Neural cell (in vitro differentiated cells): ENCODE measurements around the gene L3MBTL4. TPM values are rescaled to one million over a fixed set of nuclear protein-coding genes. Genes with fewer than 3 reads are reported as not detected.

Experiments used
- H2AFZ ChIP-seq: fragments of 200-600, 300-800 bp; sonication (generic), shearing (Covaris generic); 2 replicates; pipeline ENCODE4 v1.6.0; 2014; ENCODE audit warnings: low read depth, mild to moderate bottlenecking, antibody characterized with exemption, low read length, moderate library complexity
- H3F3A ChIP-seq: fragments of 200-600 bp; shearing (Covaris generic); 2 replicates; pipeline ENCODE4 v1.6.1; 2016; ENCODE audit warnings: mild to moderate bottlenecking, moderate library complexity, mixed read lengths, antibody characterized with exemption, low read length; ENCODE audit not compliant: insufficient read depth, poor library complexity, severe bottlenecking
- H3K27ac ChIP-seq: fragments of 200-600, 300-800 bp; sonication (generic), shearing (Covaris generic); 2 replicates; pipeline ENCODE4 v1.5.1; 2014; ENCODE audit warnings: mild to moderate bottlenecking, low read length, moderate library complexity
- H3K27me3 ChIP-seq: fragments of 300-800, 200-600 bp; sonication (generic), shearing (Covaris generic); 2 replicates; pipeline ENCODE4 v1.6.0; 2014; ENCODE audit warnings: mild to moderate bottlenecking, low read depth, low read length, moderate library complexity; ENCODE audit not compliant: insufficient read depth
- H3K36me3 ChIP-seq: fragments of 300-800, 200-600 bp; sonication (generic), shearing (Covaris generic); 2 replicates; pipeline ENCODE4 v1.5.1; 2014; ENCODE audit warnings: mild to moderate bottlenecking, antibody characterized with exemption, low read length, moderate library complexity; ENCODE audit not compliant: insufficient read depth
- H3K4me2 ChIP-seq: fragments of 300-800, 200-600 bp; sonication (generic), shearing (Covaris generic); 2 replicates; pipeline ENCODE4 v1.6.0; 2014; ENCODE audit warnings: mild to moderate bottlenecking, low read length
- H3K4me3 ChIP-seq: fragments of 300-800, 200-600 bp; sonication (generic), shearing (Covaris generic); 2 replicates; pipeline ENCODE4 v1.5.1; 2014; ENCODE audit warnings: mild to moderate bottlenecking, low read length, moderate library complexity
- H3K79me2 ChIP-seq: fragments of 200-600 bp; shearing (Covaris generic); replicated peaks from 2 replicates; pipeline ENCODE4 v1.6.0; 2014; ENCODE audit warnings: mild to moderate bottlenecking, low read length, moderate library complexity; ENCODE audit not compliant: insufficient read depth
- H3K9ac ChIP-seq: fragments of 300-800, 200-600 bp; sonication (generic), shearing (Covaris generic); 2 replicates; pipeline ENCODE4 v1.6.1; 2016; ENCODE audit warnings: mild to moderate bottlenecking, low read length, mixed read lengths
- H3K9me2 ChIP-seq: fragments of 200-600 bp; shearing (Covaris generic); 2 replicates; pipeline ENCODE4 v1.6.1; 2016; ENCODE audit warnings: mild to moderate bottlenecking, low read length, mixed read lengths; ENCODE audit not compliant: insufficient read depth
- H3K9me3 ChIP-seq: fragments of 200-600, 300-800 bp; sonication (generic), shearing (Covaris generic); 2 replicates; pipeline ENCODE4 v1.6.1; 2016; ENCODE audit warnings: mild to moderate bottlenecking, mixed run types, low read length, moderate library complexity, mixed read lengths
- H4K20me1 ChIP-seq: fragments of 200-600 bp; shearing (Covaris generic); 2 replicates; pipeline ENCODE4 v1.6.1; 2016; ENCODE audit warnings: mild to moderate bottlenecking, mixed run types; ENCODE audit not compliant: insufficient read depth
- CTCF ChIP-seq: fragments of 450-650 bp; IDR thresholded peaks from 2 replicates; pipeline ENCODE4 v1.5.1; 2014; ENCODE audit warnings: antibody characterized with exemption, mild to moderate bottlenecking, moderate library complexity; ENCODE audit not compliant: poor library complexity, severe bottlenecking
- EP300 ChIP-seq: fragments of 450-650 bp; conservative IDR thresholded peaks from 2 replicates; pipeline ENCODE4 v1.6.1; 2014; ENCODE audit warnings: antibody characterized with exemption, mild to moderate bottlenecking, moderate library complexity; ENCODE audit not compliant: poor library complexity, severe bottlenecking
- EZH2 ChIP-seq: fragments of 200-600, 300-800 bp; shearing (Covaris generic), sonication (generic); IDR thresholded peaks from 2 replicates; pipeline ENCODE4 v1.6.1; 2014; ENCODE audit warnings: antibody characterized with exemption, low read length, borderline replicate concordance, mild to moderate bottlenecking; ENCODE audit not compliant: insufficient read depth, poor library complexity, severe bottlenecking
- MXI1 ChIP-seq: fragments of 450-650 bp; conservative IDR thresholded peaks from 2 replicates; pipeline ENCODE4 v1.6.1; 2014; ENCODE audit warnings: antibody characterized with exemption, mild to moderate bottlenecking; ENCODE audit not compliant: poor library complexity, severe bottlenecking
- POLR2AphosphoS5 ChIP-seq: IDR thresholded peaks from 2 replicates; pipeline ENCODE4 v1.6.1; 2012
- RAD21 ChIP-seq: fragments of 450-650 bp; conservative IDR thresholded peaks from 2 replicates; pipeline ENCODE4 v1.6.1; 2014; ENCODE audit warnings: antibody characterized with exemption, mild to moderate bottlenecking, moderate library complexity
- REST ChIP-seq: IDR thresholded peaks from 2 replicates; pipeline ENCODE4 v1.6.1; 2012; ENCODE audit warnings: borderline replicate concordance
- SMC3 ChIP-seq: fragments of 450-650 bp; conservative IDR thresholded peaks from 2 replicates; pipeline ENCODE4 v1.6.1; 2014; ENCODE audit warnings: antibody characterized with exemption, mild to moderate bottlenecking, moderate library complexity; ENCODE audit not compliant: poor library complexity
- TAF1 ChIP-seq: IDR thresholded peaks from 2 replicates; pipeline ENCODE4 v1.6.1; 2012; ENCODE audit warnings: low read depth
- polyA plus RNA-seq: library from polyadenylated mRNA; depleted of rRNA; stranded (reverse); fragments of >200 nt; gene quantifications from 2 replicates; pipeline ENCODE4 v1.2.3, GENCODE V29; 2014

Gene L3MBTL4
- polyA plus RNA-seq, 1 donor from 2014 or later = 0.90 TPM

GRCh38 chr18:6222271-6222670 is 192.4 kb downstream of the L3MBTL4 start:
- no peaks in the 10 kb centered on the region for H3F3A ChIP-seq
- H3K27ac ChIP-seq = no peak overlapping the region
- no peaks in the 10 kb centered on the region for H4K20me1 ChIP-seq
- no peak for TF ChIP-seq CTCF
- TF ChIP-seq REST = no peak
- TF ChIP-seq RAD21 = no peak
- TF ChIP-seq TAF1 = no peak
- TF ChIP-seq EP300 = no peak
- TF ChIP-seq POLR2AphosphoS5 = no peak
- H3K9ac ChIP-seq = no peak overlapping the region
- H3K36me3 ChIP-seq = no peaks in the 10 kb centered on the region
- no peaks in the 10 kb centered on the region for H3K9me2 ChIP-seq
- H3K9me3 ChIP-seq = no peaks in the 10 kb centered on the region
- no peak overlapping the region for H3K4me3 ChIP-seq
- H2AFZ ChIP-seq = no peak overlapping the region
- H3K79me2 ChIP-seq = no peaks in the 10 kb centered on the region
- no peaks in the 10 kb centered on the region for H3K27me3 ChIP-seq
- no peak overlapping the region for H3K4me2 ChIP-seq

- Histone ChIP-seq H3K4me3 (no peak overlapping the region), H3K27me3 (no peaks in the 10 kb centered on the region), H2AFZ (no peak overlapping the region), H3K9me3 (no peaks in the 10 kb centered on the region), H3K9me2 (no peaks in the 10 kb centered on the region), H3F3A (no peaks in the 10 kb centered on the region), H3K27ac (no peak overlapping the region), H3K79me2 (no peaks in the 10 kb centered on the region), H3K36me3 (no peaks in the 10 kb centered on the region), H4K20me1 (no peaks in the 10 kb centered on the region), H3K9ac (no peak overlapping the region), H3K4me2 (no peak overlapping the region)
- TF ChIP-seq RAD21 = no peak
- no peak for TF ChIP-seq MXI1
- TF ChIP-seq CTCF = no peak
- TF ChIP-seq EZH2 = no peak
- no peak for TF ChIP-seq SMC3
- no peak for TF ChIP-seq TAF1
- TF ChIP-seq POLR2AphosphoS5 = no peak
These were observed 193.1 kb downstream of the L3MBTL4 start for GRCh38 chr18:6221602-6222014.
